AG04450 (cell line): Measurements from ENCODE around the gene TOB2. TPM values are rescaled to one million over a fixed set of nuclear protein-coding genes. Genes with fewer than 3 reads are reported as not detected.
"Not testable (repeated sequence)": the region's sequence is repeated elsewhere in the genome, so short reads cannot be mapped to it uniquely, and the experiment has no call there.

ENCODE experiments used
- CTCF ChIA-PET: fragments of 300-600, 350-600 bp; formaldehyde crosslinking; extraction: SDS; loops from one replicate; lab custom pipeline; 2022; ENCODE audit warnings: antibody characterized with exemption, inconsistent platforms; lab: Charles Lee
- POLR2A ChIA-PET: fragments of 350-600 bp; formaldehyde crosslinking; extraction: SDS; loops from one replicate; lab custom pipeline; 2021; ENCODE audit warnings: antibody characterized with exemption, inconsistent platforms; lab: Yijun Ruan, JAX
- DNase-seq: peaks from one replicate; pipeline ENCODE4 v3.0.0-alpha.2; 2011; ENCODE audit warnings: low read depth, low spot score
- H3K27ac ChIP-seq: one replicate; pipeline ENCODE4 v1.5.1; 2012; ENCODE audit warnings: low read depth, low read length, control low read depth
- H3K27me3 ChIP-seq: one replicate; pipeline ENCODE4 v1.6.0; 2012; ENCODE audit warnings: low read length; ENCODE audit not compliant: control insufficient read depth, insufficient read depth
- H3K4me3 ChIP-seq: 2 replicates; pipeline ENCODE4 v1.5.1; 2011; ENCODE audit warnings: mild to moderate bottlenecking, low read depth, low read length, control low read depth
- H3K9me3 ChIP-seq: 2 replicates; pipeline ENCODE4 v1.5.1; 2012; ENCODE audit warnings: low read length; ENCODE audit not compliant: control insufficient read depth, insufficient read depth
- CTCF ChIP-seq: IDR thresholded peaks from 2 replicates; pipeline ENCODE4 v1.5.1; 2011; ENCODE audit warnings: low read depth, low read length, control low read depth, inconsistent platforms
- polyA plus RNA-seq: library from polyadenylated mRNA; depleted of rRNA; stranded (reverse); fragments of >200 nt; gene quantifications from 2 replicates; pipeline ENCODE4 v1.2.3, GENCODE V29; 2011

TOB2 gene
- polyA plus RNA-seq, 1 experiment = 25.9 TPM

DNA sequence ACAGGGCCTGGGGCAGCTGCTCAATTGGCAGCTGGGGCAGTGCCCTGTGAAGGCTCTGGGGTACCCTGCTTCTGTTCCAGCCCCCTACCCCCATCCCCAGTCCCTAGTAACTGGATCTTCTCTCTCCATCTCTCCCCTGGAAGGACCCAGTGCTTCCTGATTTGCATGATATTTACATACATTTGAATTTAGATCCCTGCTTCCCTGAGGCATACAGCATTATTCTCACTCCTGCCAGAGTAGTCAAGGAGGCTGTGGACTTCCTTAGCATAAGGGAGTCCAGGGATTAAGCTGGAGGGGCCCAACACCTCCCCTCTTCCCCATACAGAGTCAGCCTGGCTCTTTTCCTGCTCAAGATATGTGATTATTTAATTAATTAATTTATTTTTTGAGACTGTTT lies 40.2 kb downstream of the TOB2 start:
- ChIA-PET CTCF (interaction anchor here (1.2 kb wide), 1 partner anchor 111 kb away, joined by 5 read pairs; no protein-coding TSS in a partner anchor), POLR2A (interaction anchor here (0.7 kb wide), 1 partner anchor 10 kb away, joined by 6 read pairs; no protein-coding TSS in a partner anchor)
- no peak overlapping the region for H3K4me3 ChIP-seq
- H3K9me3 ChIP-seq = no peaks in the 10 kb centered on the region
- TF ChIP-seq CTCF = no peak
- H3K27me3 ChIP-seq = no peaks in the 10 kb centered on the region
- H3K27ac ChIP-seq = no peak overlapping the region
- DNase-seq = no peak

DNA sequence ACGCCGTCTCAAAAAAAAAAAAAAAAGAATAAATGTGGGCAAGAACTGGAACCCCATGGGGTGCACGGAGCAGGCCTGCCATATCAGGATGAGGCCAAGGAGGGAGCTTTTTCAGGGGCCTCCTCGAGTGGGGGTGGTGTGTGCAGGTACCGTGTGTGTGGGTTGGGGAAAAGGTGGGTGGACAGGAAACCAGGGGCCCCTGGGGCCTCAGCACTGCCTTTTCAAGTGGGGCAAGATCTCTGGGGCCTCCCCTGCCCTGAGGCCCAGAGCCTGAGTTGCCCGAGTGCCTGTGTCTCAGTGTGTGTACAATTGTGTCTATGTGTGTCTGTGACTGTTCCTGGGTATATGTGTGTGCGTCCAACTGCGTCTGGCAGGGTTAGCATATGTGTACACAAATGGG lies 41.0 kb downstream of the TOB2 start:
- TF ChIP-seq CTCF = no peak
- CTCF ChIA-PET = interaction anchor here (4.9 to 5.0 kb wide), 2 partner anchors 113 to 122 kb away, joined by 46 to 141 read pairs; no protein-coding TSS in a partner anchor
- POLR2A ChIA-PET = no interaction called here
- Histone ChIP-seq H3K4me3 (no peak overlapping the region), H3K9me3 (no peaks in the 10 kb centered on the region), H3K27me3 (no peaks in the 10 kb centered on the region), H3K27ac (no peak overlapping the region)
- no peak for DNase-seq

DNA sequence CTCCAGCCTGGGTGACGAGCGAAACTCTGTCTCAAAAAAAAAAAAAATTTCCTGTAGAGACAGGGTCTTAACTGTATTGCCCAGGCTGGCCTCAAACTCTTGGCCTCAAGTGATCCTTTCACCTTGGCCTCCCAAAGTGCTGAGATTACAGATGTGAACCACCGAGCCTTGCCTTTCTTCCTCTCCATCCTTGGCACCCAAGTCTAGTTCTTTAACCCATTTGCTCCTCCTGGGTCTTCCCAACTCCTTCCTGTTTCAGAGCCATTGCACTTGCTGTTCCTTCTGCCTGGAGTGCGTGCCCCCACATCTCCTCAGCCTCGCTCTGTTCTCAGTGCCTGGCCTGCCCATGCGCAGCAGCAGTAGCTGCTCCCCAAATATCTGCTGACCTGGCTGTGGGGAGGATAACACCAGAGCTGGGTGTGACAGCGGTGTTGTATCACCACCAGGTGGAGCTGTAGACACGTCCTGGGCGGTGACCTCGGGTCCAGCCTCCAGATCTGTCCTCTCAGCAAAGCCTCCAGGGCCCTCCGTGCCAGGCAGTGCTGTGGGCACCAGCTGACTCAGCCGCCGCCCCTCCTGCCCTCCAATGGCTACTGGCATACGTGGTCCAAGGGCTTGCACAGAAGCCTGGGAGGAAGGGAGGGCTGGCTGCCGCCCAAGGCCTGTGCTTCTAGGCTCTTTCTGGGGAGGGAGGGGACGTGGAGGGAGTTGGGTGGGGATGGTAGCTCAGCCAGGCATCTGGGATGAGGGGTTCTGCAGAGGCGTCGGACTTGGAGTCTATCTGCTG lies 42.9 kb downstream of the TOB2 start:
- CTCF ChIA-PET = interaction anchor here (0.5 to 5.0 kb wide), 36 partner anchors 11 to 973 kb away, joined by 3 to 141 read pairs (median 4); partner anchors contain the start of genes PMM1 and TEF
- H3K27ac ChIP-seq = no peak overlapping the region
- POLR2A ChIA-PET = interaction anchor here (0.5 to 3.2 kb wide), 9 partner anchors 22 to 186 kb away, joined by 3 to 15 read pairs (median 5); partner anchors contain the start of genes ACO2, PHF5A, PMM1 and TEF
- no peak overlapping the region for H3K4me3 ChIP-seq
- DNase-seq = peak; percentile 63
- peak; percentile 92 for TF ChIP-seq CTCF
- H3K9me3 ChIP-seq = no peaks in the 10 kb centered on the region
- H3K27me3 ChIP-seq = no peaks in the 10 kb centered on the region

GRCh38 chr22:41402851-41403250 lies 43.8 kb downstream of the TOB2 start:
- H3K9me3 ChIP-seq, DNase-seq, H3K4me3 ChIP-seq, H3K27me3 ChIP-seq: not testable (repeated sequence)
- H3K27ac ChIP-seq = peak overlapping the region; percentile 78
- ChIA-PET POLR2A (interaction anchor here (1.0 to 3.2 kb wide), 7 partner anchors 21 to 125 kb away, joined by 3 to 26 read pairs (median 9); partner anchors contain the start of genes ACO2, PHF5A, TEF and TOB2), CTCF (interaction anchor here (0.6 to 5.0 kb wide), 15 partner anchors 14 to 974 kb away, joined by 3 to 141 read pairs (median 7); partner anchors contain the start of genes ACO2, PHF5A, POLR3H and TEF)

DNA sequence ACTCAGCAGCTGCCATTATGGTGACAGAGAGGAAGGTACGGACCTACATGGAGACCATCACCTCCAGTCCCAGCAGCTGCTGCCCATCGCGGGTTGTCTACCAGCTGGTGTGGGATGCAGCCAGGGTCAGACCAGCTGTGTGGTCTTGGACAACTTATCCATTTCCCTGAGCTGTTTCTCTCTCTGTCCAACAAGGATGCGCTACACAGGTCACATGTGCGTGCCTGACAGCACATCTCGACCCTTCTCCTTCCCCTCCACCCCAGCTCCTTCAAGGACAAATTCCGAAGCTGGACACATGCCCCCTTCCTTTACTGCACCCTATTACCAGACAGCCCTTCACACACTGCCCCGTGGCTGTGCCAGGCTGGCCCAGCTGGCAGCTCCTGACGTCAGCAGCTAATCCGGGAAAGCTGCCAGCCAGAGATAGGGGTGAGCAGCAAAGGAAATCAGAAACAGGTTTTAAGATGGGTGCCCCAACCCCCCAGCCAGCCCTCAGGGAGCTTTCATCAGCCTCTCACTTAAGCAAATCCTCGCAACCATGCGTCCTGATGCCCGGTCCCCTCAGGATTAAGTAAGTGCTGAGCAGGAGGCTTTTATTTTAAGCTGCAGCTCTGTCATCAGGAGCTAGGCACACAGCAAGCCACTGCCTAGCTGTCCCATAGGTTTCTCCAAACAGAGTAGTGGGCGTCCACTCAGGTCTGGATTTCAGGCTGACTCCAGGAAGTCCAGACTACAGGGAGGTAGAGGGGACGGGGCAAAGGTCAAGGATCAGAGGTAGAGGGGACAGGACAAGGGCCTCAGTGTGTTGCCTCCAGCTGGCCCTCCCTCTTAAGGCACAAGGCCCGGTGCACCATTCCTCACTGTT lies 44.6 kb downstream of the TOB2 start:
- no peak for TF ChIP-seq CTCF
- CTCF ChIA-PET = interaction anchor here (0.6 to 5.0 kb wide), 12 partner anchors 9 to 195 kb away, joined by 3 to 141 read pairs (median 9); partner anchors contain the start of genes ACO2, PHF5A, POLR3H and TEF
- H3K27ac ChIP-seq = peak overlapping the region; percentile 78
- peak; percentile 71 for DNase-seq
- POLR2A ChIA-PET = interaction anchor here (0.6 to 3.2 kb wide), 10 partner anchors 21 to 187 kb away, joined by 3 to 26 read pairs (median 4); partner anchors contain the start of genes ACO2, PHF5A, PMM1 and TEF
- no peaks in the 10 kb centered on the region for H3K27me3 ChIP-seq
- no peaks in the 10 kb centered on the region for H3K9me3 ChIP-seq
- H3K4me3 ChIP-seq = no peak overlapping the region
